ENCODE results near the gene GRM8.

The GRM8 gene

DNA sequence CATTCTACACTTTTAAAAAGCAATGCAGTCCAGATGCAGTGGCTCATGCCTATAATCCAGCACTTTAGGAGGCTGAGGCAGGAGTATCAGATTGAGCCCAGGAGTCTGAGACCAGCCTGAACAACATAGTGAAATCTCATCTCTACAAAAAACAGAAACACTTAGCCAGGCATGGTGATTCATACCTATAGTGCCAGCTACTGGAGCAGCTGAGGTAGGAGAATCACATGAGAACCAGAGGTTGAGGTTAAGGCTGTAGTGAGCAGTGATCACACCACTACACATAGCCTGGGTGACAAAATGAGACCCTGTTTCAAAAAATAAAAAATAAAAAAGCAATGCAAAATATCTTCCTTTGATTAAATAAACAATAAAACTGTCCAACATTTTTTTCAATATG lies 205.2 kb downstream of the GRM8 start:
- TF ChIP-seq, protein P1, sequence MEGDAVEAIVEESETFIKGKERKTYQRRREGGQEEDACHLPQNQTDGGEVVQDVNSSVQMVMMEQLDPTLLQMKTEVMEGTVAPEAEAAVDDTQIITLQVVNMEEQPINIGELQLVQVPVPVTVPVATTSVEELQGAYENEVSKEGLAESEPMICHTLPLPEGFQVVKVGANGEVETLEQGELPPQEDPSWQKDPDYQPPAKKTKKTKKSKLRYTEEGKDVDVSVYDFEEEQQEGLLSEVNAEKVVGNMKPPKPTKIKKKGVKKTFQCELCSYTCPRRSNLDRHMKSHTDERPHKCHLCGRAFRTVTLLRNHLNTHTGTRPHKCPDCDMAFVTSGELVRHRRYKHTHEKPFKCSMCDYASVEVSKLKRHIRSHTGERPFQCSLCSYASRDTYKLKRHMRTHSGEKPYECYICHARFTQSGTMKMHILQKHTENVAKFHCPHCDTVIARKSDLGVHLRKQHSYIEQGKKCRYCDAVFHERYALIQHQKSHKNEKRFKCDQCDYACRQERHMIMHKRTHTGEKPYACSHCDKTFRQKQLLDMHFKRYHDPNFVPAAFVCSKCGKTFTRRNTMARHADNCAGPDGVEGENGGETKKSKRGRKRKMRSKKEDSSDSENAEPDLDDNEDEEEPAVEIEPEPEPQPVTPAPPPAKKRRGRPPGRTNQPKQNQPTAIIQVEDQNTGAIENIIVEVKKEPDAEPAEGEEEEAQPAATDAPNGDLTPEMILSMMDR (IDR thresholded peaks at IDR 0.05; ENCODE audit: borderline replicate concordance, extremely low read depth, low read length, poor library complexity, severe bottlenecking) = no peak
- TF ChIP-seq EZH2 (IDR thresholded peaks at IDR 0.05; ENCODE audit: borderline replicate concordance, low read depth, low read length, severe bottlenecking) = no peak
- Histone ChIP-seq H3K4me1 (ENCODE audit: insufficient read depth, low read length) (no peaks in the 10 kb centered on the region), H3K36me3 (ENCODE audit: insufficient read depth, low read length) (no peaks in the 10 kb centered on the region), H3K4me3 (ENCODE audit: low read depth in 1 of 2, low read length in 2 of 2) (no peak overlapping the region), H3K27me3 (ENCODE audit: insufficient read depth, low read length, poor library complexity) (no peaks in the 10 kb centered on the region), H4K20me1 (ENCODE audit: insufficient read depth, low read length) (no peaks in the 10 kb centered on the region), H3K27ac (ENCODE audit: low read length) (no peak overlapping the region), H3K9ac (ENCODE audit: low read depth, low read length) (no peak overlapping the region), H3K9me3 (ENCODE audit: insufficient read depth, low read length, severe bottlenecking) (no peaks in the 10 kb centered on the region), H3K4me2 (ENCODE audit: insufficient read depth, low read length) (no peak overlapping the region), H3K79me2 (ENCODE audit: insufficient read depth, low read length) (no peaks in the 10 kb centered on the region), H2AFZ (ENCODE audit: low read depth, low read length) (no peak overlapping the region)
- no peak for ATAC-seq (ENCODE audit: insufficient read depth, low read depth)
- no peak for DNase-seq

DNA sequence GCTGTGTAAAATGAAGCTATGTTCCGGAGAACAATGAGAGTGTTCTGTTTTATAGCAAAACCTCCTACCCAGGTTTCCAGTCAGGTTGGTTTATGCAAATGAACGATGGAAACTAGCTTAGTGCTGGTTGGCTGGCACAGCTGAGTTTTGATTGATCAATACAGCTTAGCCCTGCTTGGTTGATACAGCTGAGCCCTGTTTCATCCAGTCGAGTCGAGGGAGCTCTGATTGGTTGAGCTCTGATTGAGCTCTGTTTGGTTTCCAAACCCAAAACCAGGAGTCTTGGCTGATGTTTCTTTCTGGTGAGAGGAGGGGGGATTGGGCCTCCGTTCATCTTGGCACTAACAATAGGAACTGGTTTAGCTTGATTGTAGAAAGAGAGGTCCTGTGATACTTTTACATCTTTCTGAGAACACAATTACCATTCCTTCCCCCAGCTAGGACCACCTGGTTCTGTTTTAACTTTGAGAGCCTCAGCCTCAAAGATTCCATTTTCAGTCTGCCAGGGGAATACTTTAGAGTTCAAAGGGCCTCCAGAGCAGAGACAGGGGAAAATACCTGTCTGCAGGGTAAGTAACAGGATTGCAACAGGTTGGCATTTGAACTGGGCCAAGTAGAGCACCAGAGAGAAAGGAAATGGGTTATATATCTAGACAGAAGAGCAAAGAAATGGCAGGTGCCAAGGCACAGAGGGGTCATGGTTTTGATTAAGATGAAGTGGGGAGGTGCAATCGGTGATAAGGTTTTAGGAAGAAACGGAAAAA lies 210.9 kb downstream of the GRM8 start:
- TF ChIP-seq EZH2 (IDR thresholded peaks at IDR 0.05; ENCODE audit: borderline replicate concordance, low read depth, low read length, severe bottlenecking) = no peak
- TF ChIP-seq, protein P1 (IDR thresholded peaks at IDR 0.05; ENCODE audit: borderline replicate concordance, extremely low read depth, low read length, poor library complexity, severe bottlenecking) = no peak
- H3K27me3 ChIP-seq (ENCODE audit: insufficient read depth, low read length, poor library complexity) = no peaks in the 10 kb centered on the region
- H3K4me2 ChIP-seq (ENCODE audit: insufficient read depth, low read length) = no peak overlapping the region
- ATAC-seq (ENCODE audit: insufficient read depth, low read depth) (no peak), DNase-seq (no peak)
- H3K4me1 ChIP-seq (ENCODE audit: insufficient read depth, low read length) = no peaks in the 10 kb centered on the region
- no peaks in the 10 kb centered on the region for H3K79me2 ChIP-seq (ENCODE audit: insufficient read depth, low read length)
- no peak overlapping the region for H3K27ac ChIP-seq (ENCODE audit: low read length)
- H3K9me3 ChIP-seq (ENCODE audit: insufficient read depth, low read length, severe bottlenecking) = no peaks in the 10 kb centered on the region
- no peak overlapping the region for H2AFZ ChIP-seq (ENCODE audit: low read depth, low read length)
- no peaks in the 10 kb centered on the region for H3K36me3 ChIP-seq (ENCODE audit: insufficient read depth, low read length)
- H3K9ac ChIP-seq (ENCODE audit: low read depth, low read length) = no peak overlapping the region
- no peak overlapping the region for H3K4me3 ChIP-seq (ENCODE audit: low read depth in 1 of 2, low read length in 2 of 2)
- H4K20me1 ChIP-seq (ENCODE audit: insufficient read depth, low read length) = no peaks in the 10 kb centered on the region

DNA sequence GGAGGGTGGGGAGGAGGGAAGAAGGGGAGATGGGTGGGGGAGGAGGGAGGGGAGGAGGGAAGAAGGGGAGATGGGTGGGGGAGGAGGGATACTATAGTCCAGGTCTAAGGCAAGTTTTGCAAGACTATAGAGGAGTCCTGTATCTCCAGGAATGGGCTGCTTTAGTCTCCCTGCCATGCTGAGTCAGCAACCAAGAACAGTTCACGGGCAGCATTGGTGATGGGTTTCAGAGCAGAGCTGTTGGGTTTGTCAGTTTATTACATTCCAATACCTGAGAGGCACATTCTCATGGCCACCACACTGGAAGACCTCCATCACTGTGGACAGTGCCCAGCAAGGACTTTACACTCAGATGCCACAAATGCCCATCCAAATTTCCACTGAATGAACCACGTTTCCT lies 212.7 kb downstream of the GRM8 start:
- H3K4me3 ChIP-seq (ENCODE audit: low read depth in 1 of 2, low read length in 2 of 2) = no peak overlapping the region
- DNase-seq (no peak), ATAC-seq (ENCODE audit: insufficient read depth, low read depth) (no peak)
- no peak overlapping the region for H3K4me2 ChIP-seq (ENCODE audit: insufficient read depth, low read length)
- no peaks in the 10 kb centered on the region for H3K79me2 ChIP-seq (ENCODE audit: insufficient read depth, low read length)
- H3K27me3 ChIP-seq (ENCODE audit: insufficient read depth, low read length, poor library complexity) = no peaks in the 10 kb centered on the region
- no peaks in the 10 kb centered on the region for H3K9me3 ChIP-seq (ENCODE audit: insufficient read depth, low read length, severe bottlenecking)
- no peaks in the 10 kb centered on the region for H3K36me3 ChIP-seq (ENCODE audit: insufficient read depth, low read length)
- TF ChIP-seq EZH2 (IDR thresholded peaks at IDR 0.05; ENCODE audit: borderline replicate concordance, low read depth, low read length, severe bottlenecking) = no peak
- TF ChIP-seq, protein P1 (IDR thresholded peaks at IDR 0.05; ENCODE audit: borderline replicate concordance, extremely low read depth, low read length, poor library complexity, severe bottlenecking) = no peak
- H4K20me1 ChIP-seq (ENCODE audit: insufficient read depth, low read length) = no peaks in the 10 kb centered on the region
- H3K4me1 ChIP-seq (ENCODE audit: insufficient read depth, low read length) = no peaks in the 10 kb centered on the region
- no peak overlapping the region for H3K9ac ChIP-seq (ENCODE audit: low read depth, low read length)
- H3K27ac ChIP-seq (ENCODE audit: low read length) = no peak overlapping the region
- no peak overlapping the region for H2AFZ ChIP-seq (ENCODE audit: low read depth, low read length)

All from DND-41 (cell line).